Astrocyte (in vitro differentiated cells and primary cell): ENCODE data around the gene FHIT.
"Not testable (repeated sequence)": the region's sequence is repeated elsewhere in the genome, so short reads cannot be mapped to it uniquely, and the experiment has no call there.

ENCODE experiments used
- CTCF ChIP-seq: IDR thresholded peaks from 2 replicates; pipeline ENCODE4 v1.5.1; 2011; ENCODE audit warnings: low read depth, mild to moderate bottlenecking, inconsistent platforms, low read length, moderate library complexity; ENCODE audit not compliant: insufficient read depth
- EZH2 ChIP-seq: IDR thresholded peaks from 2 replicates; pipeline ENCODE4 v1.6.1; 2012; ENCODE audit warnings: mild to moderate bottlenecking, low read length, inconsistent platforms; ENCODE audit not compliant: insufficient read depth

- TF ChIP-seq CTCF, EZH2: not testable (repeated sequence)
Observed at GRCh38 chr3:61216171-61216570, 35.1 kb downstream of the FHIT start.
